HepG2 (cell line): ENCODE measurements around the gene G6PC3.

Experiments used
- KLF9 ChIP-seq: IDR thresholded peaks from 2 replicates; pipeline ENCODE4 v1.6.1; 2016; ENCODE audit warnings: low read depth
- NCOA2 ChIP-seq: sonication (generic); formaldehyde crosslinking; IDR thresholded peaks from 2 replicates; pipeline ENCODE4 v1.8.0; 2022; ENCODE audit warnings: inconsistent platforms
- NFRKB ChIP-seq: fragments of 450-650 bp; IDR thresholded peaks from 2 replicates; pipeline ENCODE4 v1.6.1; 2017
- SP4 ChIP-seq: sonication (generic); formaldehyde crosslinking; IDR thresholded peaks from 2 replicates; pipeline ENCODE4 v1.8.1; 2023; ENCODE audit warnings: mild to moderate bottlenecking, missing genetic modification reagents
- WIZ ChIP-seq: sonication (generic); formaldehyde crosslinking; IDR thresholded peaks from 2 replicates; pipeline ENCODE4 v1.5.1; 2020; ENCODE audit warnings: mild to moderate bottlenecking, missing genetic modification reagents
- ZNF670 ChIP-seq: sonication (generic); formaldehyde crosslinking; IDR thresholded peaks from 2 replicates; pipeline ENCODE4 v1.8.0; 2022; ENCODE audit warnings: mild to moderate bottlenecking, missing genetic modification reagents, borderline replicate concordance
- TF ChIP-seq, protein P1 (sequence below): sonication (generic); formaldehyde crosslinking; IDR thresholded peaks from 2 replicates; pipeline ENCODE4 v1.5.1; 2020; ENCODE audit warnings: mild to moderate bottlenecking, missing genetic modification reagents, borderline replicate concordance

DNA sequence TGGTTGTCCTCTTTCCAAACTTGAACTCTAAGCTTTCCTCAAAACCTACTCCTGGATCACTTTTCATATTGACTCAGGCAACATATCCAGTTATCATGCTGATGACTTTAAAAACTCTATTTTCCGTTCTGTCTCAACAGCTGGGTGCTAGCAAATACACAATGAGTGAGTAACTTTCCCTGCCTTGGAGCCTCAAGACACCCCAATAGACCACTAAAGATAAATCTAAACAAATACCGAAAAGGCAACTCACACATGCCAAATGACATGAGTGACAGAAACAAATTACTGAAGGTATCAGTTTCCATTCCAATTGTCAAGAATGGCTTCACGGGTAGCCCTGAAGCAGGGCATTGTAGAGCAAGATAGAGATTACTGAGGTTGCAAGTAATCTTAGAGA lies 40.1 kb upstream of the G6PC3 start:
- TF ChIP-seq NCOA2 (CRISPR knock-in tag) (no peak), KLF9 (no peak), WIZ (CRISPR knock-in tag) (no peak), SP4 (CRISPR knock-in tag) (no peak), NFRKB (no peak), ZNF670 (CRISPR knock-in tag) (no peak)
- TF ChIP-seq, protein P1, sequence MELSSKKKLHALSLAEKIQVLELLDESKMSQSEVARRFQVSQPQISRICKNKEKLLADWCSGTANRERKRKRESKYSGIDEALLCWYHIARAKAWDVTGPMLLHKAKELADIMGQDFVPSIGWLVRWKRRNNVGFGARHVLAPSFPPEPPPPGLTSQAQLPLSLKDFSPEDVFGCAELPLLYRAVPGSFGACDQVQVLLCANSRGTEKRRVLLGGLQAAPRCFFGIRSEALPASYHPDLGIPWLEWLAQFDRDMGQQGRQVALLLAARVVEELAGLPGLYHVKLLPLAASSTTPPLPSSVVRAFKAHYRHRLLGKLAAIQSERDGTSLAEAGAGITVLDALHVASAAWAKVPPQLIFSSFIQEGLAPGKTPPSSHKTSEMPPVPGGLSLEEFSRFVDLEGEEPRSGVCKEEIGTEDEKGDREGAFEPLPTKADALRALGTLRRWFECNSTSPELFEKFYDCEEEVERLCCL (CRISPR knock-in tag): no peak
